ENCODE data around the gene TMEM131.

TMEM131 gene

DNA sequence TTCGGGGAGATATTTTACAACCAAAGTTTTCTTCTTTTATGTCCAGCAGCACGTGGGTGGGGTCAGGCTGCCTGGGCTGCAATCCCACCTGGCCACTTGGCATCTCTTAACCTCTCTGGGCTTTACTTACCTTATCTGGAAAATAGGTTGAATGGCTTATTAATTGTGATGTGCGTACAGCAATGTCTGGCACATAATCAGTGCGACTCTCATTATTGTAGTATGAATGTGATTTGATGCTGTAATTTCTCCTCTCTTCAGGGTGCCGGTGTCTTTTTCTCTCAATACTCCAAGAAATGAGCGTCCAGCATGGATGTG, 284.4 kb downstream of the TMEM131 start:
- TF ChIP-seq, protein P1, sequence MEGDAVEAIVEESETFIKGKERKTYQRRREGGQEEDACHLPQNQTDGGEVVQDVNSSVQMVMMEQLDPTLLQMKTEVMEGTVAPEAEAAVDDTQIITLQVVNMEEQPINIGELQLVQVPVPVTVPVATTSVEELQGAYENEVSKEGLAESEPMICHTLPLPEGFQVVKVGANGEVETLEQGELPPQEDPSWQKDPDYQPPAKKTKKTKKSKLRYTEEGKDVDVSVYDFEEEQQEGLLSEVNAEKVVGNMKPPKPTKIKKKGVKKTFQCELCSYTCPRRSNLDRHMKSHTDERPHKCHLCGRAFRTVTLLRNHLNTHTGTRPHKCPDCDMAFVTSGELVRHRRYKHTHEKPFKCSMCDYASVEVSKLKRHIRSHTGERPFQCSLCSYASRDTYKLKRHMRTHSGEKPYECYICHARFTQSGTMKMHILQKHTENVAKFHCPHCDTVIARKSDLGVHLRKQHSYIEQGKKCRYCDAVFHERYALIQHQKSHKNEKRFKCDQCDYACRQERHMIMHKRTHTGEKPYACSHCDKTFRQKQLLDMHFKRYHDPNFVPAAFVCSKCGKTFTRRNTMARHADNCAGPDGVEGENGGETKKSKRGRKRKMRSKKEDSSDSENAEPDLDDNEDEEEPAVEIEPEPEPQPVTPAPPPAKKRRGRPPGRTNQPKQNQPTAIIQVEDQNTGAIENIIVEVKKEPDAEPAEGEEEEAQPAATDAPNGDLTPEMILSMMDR (IDR thresholded peaks at IDR 0.05; ENCODE audit: insufficient read depth, low read length, poor library complexity, severe bottlenecking): no peak
- Histone ChIP-seq H3K4me3 (replicated peaks; ENCODE audit: low read depth, low read length) (no peak overlapping the region), H3K36me3 (ENCODE audit: control insufficient read depth, insufficient read depth, low read length) (no peaks in the 10 kb centered on the region), H3K27me3 (replicated peaks; ENCODE audit: control insufficient read depth, insufficient read depth, low read length) (no peaks in the 10 kb centered on the region)
- DNase-seq (ENCODE audit: extremely low read depth, insufficient read length): no peak

DNA sequence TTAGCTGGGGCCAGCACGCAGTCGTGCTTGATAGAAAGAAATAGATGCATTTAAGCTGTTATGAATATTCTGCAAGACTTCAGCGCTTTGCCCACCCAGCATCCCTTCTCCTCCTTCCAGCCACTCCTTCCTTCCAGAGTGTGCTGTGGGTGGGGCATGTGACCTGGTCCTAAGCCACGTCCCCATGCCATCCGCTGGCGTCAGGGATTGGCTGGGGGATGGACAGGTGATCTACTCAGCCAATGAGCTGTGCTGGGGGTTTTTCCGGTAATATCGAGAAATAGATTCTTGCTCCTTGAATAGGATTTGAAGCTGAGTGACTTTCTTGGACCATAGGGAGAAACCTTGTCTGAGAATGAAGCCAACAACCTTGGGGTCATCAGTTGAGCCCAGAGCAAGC, 287.1 kb downstream of the TMEM131 start:
- DNase-seq (ENCODE audit: extremely low read depth, insufficient read length): no peak
- Histone ChIP-seq H3K4me3 (replicated peaks; ENCODE audit: low read depth, low read length) (no peak overlapping the region), H3K36me3 (ENCODE audit: control insufficient read depth, insufficient read depth, low read length) (no peaks in the 10 kb centered on the region), H3K27me3 (replicated peaks; ENCODE audit: control insufficient read depth, insufficient read depth, low read length) (no peaks in the 10 kb centered on the region)
- TF ChIP-seq, protein P1 (IDR thresholded peaks at IDR 0.05; ENCODE audit: insufficient read depth, low read length, poor library complexity, severe bottlenecking): no peak

DNA sequence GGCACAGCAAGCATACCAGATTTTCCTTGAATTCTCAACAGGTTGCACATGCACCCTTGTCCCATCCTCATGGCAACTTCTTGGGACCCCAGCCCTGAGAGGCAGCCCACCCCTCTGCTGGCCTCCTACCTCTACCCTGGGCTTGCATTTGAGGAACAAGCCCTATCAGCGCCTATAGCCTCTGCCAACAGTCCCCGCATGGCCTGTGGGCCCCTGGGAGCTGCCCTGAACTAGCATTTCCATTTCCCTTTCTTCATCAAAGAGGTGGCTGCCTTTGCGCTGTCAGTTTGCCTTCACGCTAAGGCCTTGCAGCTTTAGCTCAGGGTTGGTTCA, 287.7 kb downstream of the TMEM131 start:
- no peak for DNase-seq (ENCODE audit: extremely low read depth, insufficient read length)
- TF ChIP-seq, protein P1 (IDR thresholded peaks at IDR 0.05; ENCODE audit: insufficient read depth, low read length, poor library complexity, severe bottlenecking): no peak
- Histone ChIP-seq H3K27me3 (replicated peaks; ENCODE audit: control insufficient read depth, insufficient read depth, low read length) (no peaks in the 10 kb centered on the region), H3K4me3 (replicated peaks; ENCODE audit: low read depth, low read length) (no peak overlapping the region), H3K36me3 (ENCODE audit: control insufficient read depth, insufficient read depth, low read length) (no peaks in the 10 kb centered on the region)

DNA sequence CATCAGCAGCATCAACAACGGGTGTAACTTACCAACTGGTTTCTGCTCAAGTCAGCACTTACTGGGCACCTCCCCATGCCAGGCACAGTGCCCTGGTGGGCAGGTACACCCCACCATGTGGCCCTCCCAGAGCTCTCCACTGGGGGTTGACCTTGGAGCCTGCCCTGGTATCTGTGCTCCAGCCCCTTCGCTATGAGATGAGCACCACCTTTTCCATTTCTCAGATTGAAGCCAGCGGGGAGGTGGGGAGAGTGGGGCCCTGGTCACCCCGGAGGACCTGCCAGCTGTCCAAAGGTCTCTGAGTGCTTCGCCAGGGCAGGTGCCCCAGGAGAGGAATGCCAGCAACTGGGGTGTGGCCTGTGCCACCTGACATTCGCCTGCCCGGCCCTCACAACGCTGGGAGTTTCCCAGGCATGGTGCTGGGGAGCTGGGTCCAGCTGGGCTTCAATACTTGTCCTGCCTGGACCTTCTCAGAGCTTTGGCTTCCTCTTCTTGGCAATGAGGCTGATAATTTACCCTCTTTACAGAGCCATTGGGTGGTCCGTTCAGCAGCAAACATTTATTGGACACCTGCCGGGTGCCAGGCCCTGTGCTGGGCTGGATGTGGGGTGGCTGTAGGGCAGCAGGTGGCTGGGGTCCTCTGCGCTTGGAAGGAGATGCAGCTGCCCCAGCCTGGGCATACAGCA, 288.2 kb downstream of the TMEM131 start:
- TF ChIP-seq, protein P1 (IDR thresholded peaks at IDR 0.05; ENCODE audit: insufficient read depth, low read length, poor library complexity, severe bottlenecking): no peak
- Histone ChIP-seq H3K36me3 (ENCODE audit: control insufficient read depth, insufficient read depth, low read length) (no peaks in the 10 kb centered on the region), H3K4me3 (replicated peaks; ENCODE audit: low read depth, low read length) (no peak overlapping the region), H3K27me3 (replicated peaks; ENCODE audit: control insufficient read depth, insufficient read depth, low read length) (no peaks in the 10 kb centered on the region)
- DNase-seq (ENCODE audit: extremely low read depth, insufficient read length): no peak

DNA sequence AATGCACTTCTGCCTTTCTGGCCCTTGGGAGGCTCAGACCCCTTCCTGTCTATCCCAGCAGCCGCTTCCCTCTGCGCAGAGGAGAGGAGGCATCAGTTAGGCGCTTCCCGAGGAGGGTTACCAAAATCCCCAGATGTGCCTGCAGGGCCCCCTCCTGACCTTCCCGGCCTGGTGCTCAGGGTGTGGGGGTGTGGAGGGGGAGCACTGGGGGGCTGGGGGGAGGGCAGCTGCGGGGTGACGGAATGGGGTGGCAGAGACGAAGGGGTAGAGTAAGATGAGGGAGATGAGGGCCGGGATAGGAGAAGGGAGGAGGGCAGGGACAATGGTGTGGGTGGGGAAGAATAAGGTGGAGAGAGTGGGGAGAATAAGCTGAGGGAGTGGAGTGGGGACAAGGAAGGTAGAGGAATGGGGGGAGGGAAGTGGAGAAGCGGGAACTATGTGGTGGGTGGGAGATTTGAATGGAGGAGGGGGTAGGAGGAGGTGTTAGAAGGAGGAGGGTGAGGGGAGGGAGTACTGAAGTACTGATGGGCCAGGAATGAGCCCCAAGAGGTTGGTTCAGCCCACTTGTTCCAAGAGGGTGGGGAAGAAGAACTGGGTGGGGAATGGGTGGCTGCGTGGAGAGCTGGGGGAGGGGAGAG, 288.9 kb downstream of the TMEM131 start:
- Histone ChIP-seq H3K36me3 (ENCODE audit: control insufficient read depth, insufficient read depth, low read length) (no peaks in the 10 kb centered on the region), H3K27me3 (replicated peaks; ENCODE audit: control insufficient read depth, insufficient read depth, low read length) (no peaks in the 10 kb centered on the region), H3K4me3 (replicated peaks; ENCODE audit: low read depth, low read length) (no peak overlapping the region)
- no peak for DNase-seq (ENCODE audit: extremely low read depth, insufficient read length)
- TF ChIP-seq, protein P1 (IDR thresholded peaks at IDR 0.05; ENCODE audit: insufficient read depth, low read length, poor library complexity, severe bottlenecking): no peak

All from GM06990 (cell line).